GM12872 (cell line): ENCODE data around the gene OXSR1.

Experiments
- TF ChIP-seq, protein P1 (sequence below): IDR thresholded peaks from 3 replicates; pipeline ENCODE4 v1.5.1; 2011; ENCODE audit warnings: low read depth, mild to moderate bottlenecking, low read length, moderate library complexity; ENCODE audit not compliant: insufficient read depth

Gene OXSR1

DNA sequence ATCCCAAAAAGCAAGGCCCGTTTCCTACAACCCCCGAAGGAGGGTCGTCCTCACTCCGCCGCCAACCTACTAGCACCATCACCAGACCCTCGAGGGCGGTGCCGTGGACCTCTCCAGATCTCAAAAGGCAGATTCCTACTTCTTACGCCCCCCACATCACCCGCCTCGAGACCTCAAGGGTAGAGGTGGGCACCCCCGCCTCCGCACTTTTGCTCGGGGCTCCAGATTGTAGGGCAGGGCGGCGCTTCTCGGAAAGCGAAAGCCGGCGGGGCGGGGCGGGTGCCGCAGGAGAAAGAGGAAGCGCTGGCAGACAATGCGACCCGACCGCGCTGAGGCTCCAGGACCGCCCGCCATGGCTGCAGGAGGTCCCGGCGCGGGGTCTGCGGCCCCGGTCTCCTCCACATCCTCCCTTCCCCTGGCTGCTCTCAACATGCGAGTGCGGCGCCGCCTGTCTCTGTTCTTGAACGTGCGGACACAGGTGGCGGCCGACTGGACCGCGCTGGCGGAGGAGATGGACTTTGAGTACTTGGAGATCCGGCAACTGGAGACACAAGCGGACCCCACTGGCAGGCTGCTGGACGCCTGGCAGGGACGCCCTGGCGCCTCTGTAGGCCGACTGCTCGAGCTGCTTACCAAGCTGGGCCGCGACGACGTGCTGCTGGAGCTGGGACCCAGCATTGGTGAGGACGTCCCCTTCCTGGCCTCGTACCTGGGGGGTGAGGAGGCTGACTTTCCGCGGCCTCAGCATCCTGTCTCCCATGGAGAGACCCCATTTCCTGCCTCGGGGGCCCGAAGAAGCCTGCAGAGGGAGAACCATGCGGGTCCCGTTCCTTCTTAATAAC, 26.8 kb upstream of the OXSR1 start, which contains the start of gene MYD88:
Gene MYD88, plus strand, starts transcription at position 313 of the 842 bp plus-strand sequence. Its CDS starts 40 bp downstream, at position 353.
- TF ChIP-seq, protein P1, sequence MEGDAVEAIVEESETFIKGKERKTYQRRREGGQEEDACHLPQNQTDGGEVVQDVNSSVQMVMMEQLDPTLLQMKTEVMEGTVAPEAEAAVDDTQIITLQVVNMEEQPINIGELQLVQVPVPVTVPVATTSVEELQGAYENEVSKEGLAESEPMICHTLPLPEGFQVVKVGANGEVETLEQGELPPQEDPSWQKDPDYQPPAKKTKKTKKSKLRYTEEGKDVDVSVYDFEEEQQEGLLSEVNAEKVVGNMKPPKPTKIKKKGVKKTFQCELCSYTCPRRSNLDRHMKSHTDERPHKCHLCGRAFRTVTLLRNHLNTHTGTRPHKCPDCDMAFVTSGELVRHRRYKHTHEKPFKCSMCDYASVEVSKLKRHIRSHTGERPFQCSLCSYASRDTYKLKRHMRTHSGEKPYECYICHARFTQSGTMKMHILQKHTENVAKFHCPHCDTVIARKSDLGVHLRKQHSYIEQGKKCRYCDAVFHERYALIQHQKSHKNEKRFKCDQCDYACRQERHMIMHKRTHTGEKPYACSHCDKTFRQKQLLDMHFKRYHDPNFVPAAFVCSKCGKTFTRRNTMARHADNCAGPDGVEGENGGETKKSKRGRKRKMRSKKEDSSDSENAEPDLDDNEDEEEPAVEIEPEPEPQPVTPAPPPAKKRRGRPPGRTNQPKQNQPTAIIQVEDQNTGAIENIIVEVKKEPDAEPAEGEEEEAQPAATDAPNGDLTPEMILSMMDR = no peak

DNA sequence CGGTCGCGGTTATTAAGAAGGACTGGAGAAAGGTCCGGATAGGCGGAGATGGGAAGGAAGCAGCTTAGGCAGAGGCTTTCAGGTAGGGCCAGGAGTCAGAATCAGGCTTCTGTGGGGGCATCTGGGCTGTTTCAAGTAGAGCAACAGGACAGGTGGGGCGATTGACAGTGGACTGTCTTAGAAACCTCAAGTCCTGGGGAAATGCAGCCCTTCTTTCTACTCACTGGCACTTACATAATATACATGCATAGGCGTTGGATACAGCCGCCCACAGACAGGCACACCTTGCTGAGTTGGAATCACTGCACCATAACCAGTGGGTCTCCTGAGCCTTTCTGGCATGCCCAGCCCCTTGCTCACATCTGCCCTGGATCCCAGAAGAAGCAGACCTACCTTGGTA, 26.1 kb upstream of the OXSR1 start:
- TF ChIP-seq, protein P1 = no peak

DNA sequence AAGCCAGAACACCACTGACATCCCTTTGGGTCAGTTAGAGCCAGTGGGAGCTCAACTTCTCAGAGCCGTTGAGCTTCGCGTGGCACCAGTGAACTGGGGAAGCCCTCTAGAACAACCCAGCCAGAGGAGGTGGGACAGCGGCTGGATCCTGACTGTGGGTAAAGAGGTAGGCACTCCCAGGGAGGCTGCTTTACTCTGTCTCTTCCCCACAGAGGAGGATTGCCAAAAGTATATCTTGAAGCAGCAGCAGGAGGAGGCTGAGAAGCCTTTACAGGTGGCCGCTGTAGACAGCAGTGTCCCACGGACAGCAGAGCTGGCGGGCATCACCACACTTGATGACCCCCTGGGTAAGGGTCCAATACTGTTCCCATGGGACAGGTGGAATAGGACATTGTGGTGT, 25.7 kb upstream of the OXSR1 start:
- TF ChIP-seq, protein P1 = no peak

DNA sequence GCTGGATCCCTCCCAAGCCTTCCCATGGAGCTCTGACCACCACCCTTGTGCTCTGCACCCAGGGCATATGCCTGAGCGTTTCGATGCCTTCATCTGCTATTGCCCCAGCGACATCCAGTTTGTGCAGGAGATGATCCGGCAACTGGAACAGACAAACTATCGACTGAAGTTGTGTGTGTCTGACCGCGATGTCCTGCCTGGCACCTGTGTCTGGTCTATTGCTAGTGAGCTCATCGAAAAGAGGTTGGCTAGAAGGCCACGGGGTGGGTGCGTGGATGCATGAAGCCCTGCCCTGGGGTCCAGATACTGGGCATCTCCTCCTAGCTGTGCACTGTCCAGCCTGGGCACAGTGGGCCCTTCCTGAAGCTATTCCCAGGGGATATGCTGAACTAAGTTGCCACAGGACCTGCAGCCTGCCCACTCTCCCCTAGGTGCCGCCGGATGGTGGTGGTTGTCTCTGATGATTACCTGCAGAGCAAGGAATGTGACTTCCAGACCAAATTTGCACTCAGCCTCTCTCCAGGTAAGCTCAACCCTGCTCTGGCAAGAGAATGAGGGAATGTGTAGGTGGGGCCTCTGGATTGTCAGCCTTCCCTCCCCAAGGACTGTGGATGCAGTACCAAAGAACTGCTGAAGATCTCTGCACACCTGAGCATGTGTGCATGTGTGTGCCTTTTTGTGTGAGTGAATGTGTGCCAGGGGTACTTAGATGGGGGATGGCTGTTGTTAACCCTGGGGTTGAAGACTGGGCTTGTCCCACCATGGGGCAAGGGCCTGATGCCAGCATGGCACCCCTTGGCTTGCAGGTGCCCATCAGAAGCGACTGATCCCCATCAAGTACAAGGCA, 24.8 kb upstream of the OXSR1 start:
- TF ChIP-seq, protein P1 = no peak

DNA sequence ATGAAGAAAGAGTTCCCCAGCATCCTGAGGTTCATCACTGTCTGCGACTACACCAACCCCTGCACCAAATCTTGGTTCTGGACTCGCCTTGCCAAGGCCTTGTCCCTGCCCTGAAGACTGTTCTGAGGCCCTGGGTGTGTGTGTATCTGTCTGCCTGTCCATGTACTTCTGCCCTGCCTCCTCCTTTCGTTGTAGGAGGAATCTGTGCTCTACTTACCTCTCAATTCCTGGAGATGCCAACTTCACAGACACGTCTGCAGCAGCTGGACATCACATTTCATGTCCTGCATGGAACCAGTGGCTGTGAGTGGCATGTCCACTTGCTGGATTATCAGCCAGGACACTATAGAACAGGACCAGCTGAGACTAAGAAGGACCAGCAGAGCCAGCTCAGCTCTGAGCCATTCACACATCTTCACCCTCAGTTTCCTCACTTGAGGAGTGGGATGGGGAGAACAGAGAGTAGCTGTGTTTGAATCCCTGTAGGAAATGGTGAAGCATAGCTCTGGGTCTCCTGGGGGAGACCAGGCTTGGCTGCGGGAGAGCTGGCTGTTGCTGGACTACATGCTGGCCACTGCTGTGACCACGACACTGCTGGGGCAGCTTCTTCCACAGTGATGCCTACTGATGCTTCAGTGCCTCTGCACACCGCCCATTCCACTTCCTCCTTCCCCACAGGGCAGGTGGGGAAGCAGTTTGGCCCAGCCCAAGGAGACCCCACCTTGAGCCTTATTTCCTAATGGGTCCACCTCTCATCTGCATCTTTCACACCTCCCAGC, 24.0 kb upstream of the OXSR1 start:
- TF ChIP-seq, protein P1 = no peak

DNA sequence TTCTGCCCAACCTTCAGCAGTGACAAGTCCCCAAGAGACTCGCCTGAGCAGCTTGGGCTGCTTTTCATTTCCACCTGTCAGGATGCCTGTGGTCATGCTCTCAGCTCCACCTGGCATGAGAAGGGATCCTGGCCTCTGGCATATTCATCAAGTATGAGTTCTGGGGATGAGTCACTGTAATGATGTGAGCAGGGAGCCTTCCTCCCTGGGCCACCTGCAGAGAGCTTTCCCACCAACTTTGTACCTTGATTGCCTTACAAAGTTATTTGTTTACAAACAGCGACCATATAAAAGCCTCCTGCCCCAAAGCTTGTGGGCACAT, 23.4 kb upstream of the OXSR1 start:
- TF ChIP-seq, protein P1 = no peak

DNA sequence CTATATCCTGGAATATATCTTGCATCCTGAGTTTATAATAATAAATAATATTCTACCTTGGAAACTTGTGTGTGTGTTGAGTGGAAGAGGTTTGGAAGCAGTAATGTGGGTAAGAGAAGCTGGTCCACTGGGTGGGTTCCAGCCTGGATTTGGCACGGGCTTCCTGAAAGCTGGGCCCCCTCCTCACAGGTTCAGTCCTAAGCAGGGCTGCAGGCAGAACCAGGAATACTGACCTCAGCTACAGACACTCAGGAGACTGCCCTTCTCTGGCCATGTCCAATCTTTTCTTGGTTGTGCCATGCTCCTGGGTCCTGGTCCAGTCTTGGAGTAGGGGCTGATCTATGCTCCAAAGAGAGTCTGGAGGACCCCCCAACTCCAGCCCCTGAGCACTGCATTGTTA, 22.4 kb upstream of the OXSR1 start:
- TF ChIP-seq, protein P1 = no peak
